Spleen (tissue), 7 donors: ENCODE results near the gene HCFC1.

Experiments
- POLR2A ChIP-seq, 3 donors: fragments of 450-650 bp; IDR thresholded peaks; one replicate each; pipeline ENCODE4 v1.5.1; 2017; ENCODE audit warnings: antibody characterized with exemption in 3 of 3, mild to moderate bottlenecking in 1 of 3
- TF ChIP-seq, protein P1 (sequence below), 11 experiments: fragments of 200-600 bp in 7 of 11; fragments of 450-650 bp in 4 of 11; sonication (generic) in 4 of 11; IDR thresholded peaks in 8 of 11; conservative IDR thresholded peaks in 3 of 11; 1 replicate in 7 of 11; 2 replicates in 4 of 11; pipeline versions ENCODE4 v1.4.0 to v1.8.0; 2016 to 2021; ENCODE audit warnings: antibody characterized with exemption in 11 of 11, inconsistent platforms in 4 of 11, mild to moderate bottlenecking in 1 of 11
- donor health status: DM: no; HTN: no; CAD: no; lungs with moderate emphysema.
- donor health status: DM: no; HTN: no; CAD: no.
- donor health status: DM: no; HTN: no; CAD: no.

DNA sequence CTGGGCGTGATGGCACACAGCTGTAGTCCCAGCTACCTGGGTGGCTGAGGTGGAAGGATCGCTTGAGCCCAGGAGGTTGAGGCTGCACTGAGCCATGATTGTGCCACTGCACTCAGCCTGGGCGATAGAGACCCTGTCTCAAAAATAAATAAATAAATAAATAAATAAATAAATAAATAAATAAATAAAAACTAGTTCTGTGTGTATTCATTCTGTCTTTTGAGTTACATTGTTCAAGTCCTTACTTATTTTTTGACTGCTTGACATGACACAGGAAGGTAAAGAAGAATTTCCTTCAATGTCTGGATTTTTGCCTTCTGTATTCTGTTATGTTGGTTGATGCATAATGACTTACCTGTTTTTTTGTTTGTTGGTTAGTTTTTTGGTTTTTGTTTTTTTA, 34.6 kb downstream of the HCFC1 start:
- TF ChIP-seq, protein P1, sequence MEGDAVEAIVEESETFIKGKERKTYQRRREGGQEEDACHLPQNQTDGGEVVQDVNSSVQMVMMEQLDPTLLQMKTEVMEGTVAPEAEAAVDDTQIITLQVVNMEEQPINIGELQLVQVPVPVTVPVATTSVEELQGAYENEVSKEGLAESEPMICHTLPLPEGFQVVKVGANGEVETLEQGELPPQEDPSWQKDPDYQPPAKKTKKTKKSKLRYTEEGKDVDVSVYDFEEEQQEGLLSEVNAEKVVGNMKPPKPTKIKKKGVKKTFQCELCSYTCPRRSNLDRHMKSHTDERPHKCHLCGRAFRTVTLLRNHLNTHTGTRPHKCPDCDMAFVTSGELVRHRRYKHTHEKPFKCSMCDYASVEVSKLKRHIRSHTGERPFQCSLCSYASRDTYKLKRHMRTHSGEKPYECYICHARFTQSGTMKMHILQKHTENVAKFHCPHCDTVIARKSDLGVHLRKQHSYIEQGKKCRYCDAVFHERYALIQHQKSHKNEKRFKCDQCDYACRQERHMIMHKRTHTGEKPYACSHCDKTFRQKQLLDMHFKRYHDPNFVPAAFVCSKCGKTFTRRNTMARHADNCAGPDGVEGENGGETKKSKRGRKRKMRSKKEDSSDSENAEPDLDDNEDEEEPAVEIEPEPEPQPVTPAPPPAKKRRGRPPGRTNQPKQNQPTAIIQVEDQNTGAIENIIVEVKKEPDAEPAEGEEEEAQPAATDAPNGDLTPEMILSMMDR (IDR thresholded peaks at IDR 0.05 in 8 of 11, conservative IDR thresholded peaks at IDR 0.05 in 3 of 11), result no peak
- TF ChIP-seq POLR2A (IDR thresholded peaks at IDR 0.05), result no peak
